ENCODE measurements around the gene CPA2. TPM values are rescaled to one million over a fixed set of nuclear protein-coding genes. Genes with fewer than 3 reads are reported as not detected.
A peak's percentile ranks its signal among the peaks of the same experiment; 100 is the strongest.

CPA2 gene
- total and polyA plus RNA-seq, 2 donors from 2014 or later: not detected

- Histone ChIP-seq H3K36me3 (ENCODE audit: control insufficient read depth in 2 of 3, insufficient read depth in 3 of 3, low read length in 3 of 3) (no peaks in the 10 kb centered on the region), H3K9me3 (ENCODE audit: control insufficient read depth in 2 of 3, insufficient read depth in 1 of 3, low read length in 3 of 3) (no peaks in the 10 kb centered on the region), H3K4me1 (ENCODE audit: control insufficient read depth in 2 of 3, insufficient read depth in 2 of 3, low read depth in 1 of 3, low read length in 3 of 3) (no peaks in the 10 kb centered on the region), H3K9ac (ENCODE audit: low read length in 3 of 3) (no peak overlapping the region), H3K27me3 (ENCODE audit: control insufficient read depth, insufficient read depth, low read length) (no peaks in the 10 kb centered on the region), H3K4me3 (ENCODE audit: low read length in 3 of 3) (no peak overlapping the region), H3K27ac (ENCODE audit: low read depth in 2 of 2, low read length in 2 of 2) (no peak overlapping the region)
- intact Hi-C loops (cut with DNase I): no loop called here
- no peak for FAIRE-seq
- no peak for TF ChIP-seq CTCF (IDR thresholded peaks at IDR 0.05; ENCODE audit: borderline replicate concordance, extremely low read depth, insufficient read depth)
- no peak for DNase-seq
These were observed 67.2 kb downstream of the CPA2 start for GRCh38 chr7:130333832-130334231.

GRCh38 chr7:130334274-130334673, 67.6 kb downstream of the CPA2 start:
- DNase-seq (peak in 1 of 5 donors; percentile 45), FAIRE-seq (no peak)
- Histone ChIP-seq H3K27ac (ENCODE audit: low read depth in 2 of 2, low read length in 2 of 2) (no peak overlapping the region), H3K4me1 (ENCODE audit: control insufficient read depth in 2 of 3, insufficient read depth in 2 of 3, low read depth in 1 of 3, low read length in 3 of 3) (no peaks in the 10 kb centered on the region), H3K27me3 (ENCODE audit: control insufficient read depth, insufficient read depth, low read length) (no peaks in the 10 kb centered on the region), H3K9me3 (ENCODE audit: control insufficient read depth in 2 of 3, insufficient read depth in 1 of 3, low read length in 3 of 3) (no peaks in the 10 kb centered on the region), H3K4me3 (ENCODE audit: low read length in 3 of 3) (no peak overlapping the region), H3K9ac (ENCODE audit: low read length in 3 of 3) (no peak overlapping the region), H3K36me3 (ENCODE audit: control insufficient read depth in 2 of 3, insufficient read depth in 3 of 3, low read length in 3 of 3) (no peaks in the 10 kb centered on the region)
- no peak for TF ChIP-seq CTCF (IDR thresholded peaks at IDR 0.05; ENCODE audit: borderline replicate concordance, extremely low read depth, insufficient read depth)
- intact Hi-C loops (cut with DNase I): no loop called here

GRCh38 chr7:130337410-130337971, 70.8 kb downstream of the CPA2 start:
- DNase-seq (no peak), FAIRE-seq (no peak)
- TF ChIP-seq CTCF (IDR thresholded peaks at IDR 0.05; ENCODE audit: borderline replicate concordance, extremely low read depth, insufficient read depth): no peak
- Histone ChIP-seq H3K9ac (ENCODE audit: low read length in 3 of 3) (no peak overlapping the region), H3K27ac (ENCODE audit: low read depth in 2 of 2, low read length in 2 of 2) (no peak overlapping the region), H3K4me1 (ENCODE audit: control insufficient read depth in 2 of 3, insufficient read depth in 2 of 3, low read depth in 1 of 3, low read length in 3 of 3) (no peaks in the 10 kb centered on the region), H3K9me3 (ENCODE audit: control insufficient read depth in 2 of 3, insufficient read depth in 1 of 3, low read length in 3 of 3) (no peaks in the 10 kb centered on the region), H3K36me3 (ENCODE audit: control insufficient read depth in 2 of 3, insufficient read depth in 3 of 3, low read length in 3 of 3) (no peaks in the 10 kb centered on the region), H3K27me3 (ENCODE audit: control insufficient read depth, insufficient read depth, low read length) (no peaks in the 10 kb centered on the region), H3K4me3 (ENCODE audit: low read length in 3 of 3) (no peak overlapping the region)
- intact Hi-C loops (cut with DNase I): no loop called here

GRCh38 chr7:130338233-130338632, 71.6 kb downstream of the CPA2 start:
- no peak for FAIRE-seq
- Histone ChIP-seq H3K4me1 (ENCODE audit: control insufficient read depth in 2 of 3, insufficient read depth in 2 of 3, low read depth in 1 of 3, low read length in 3 of 3) (no peaks in the 10 kb centered on the region), H3K9ac (ENCODE audit: low read length in 3 of 3) (no peak overlapping the region), H3K36me3 (ENCODE audit: control insufficient read depth in 2 of 3, insufficient read depth in 3 of 3, low read length in 3 of 3) (no peaks in the 10 kb centered on the region), H3K9me3 (ENCODE audit: control insufficient read depth in 2 of 3, insufficient read depth in 1 of 3, low read length in 3 of 3) (no peaks in the 10 kb centered on the region), H3K27ac (ENCODE audit: low read depth in 2 of 2, low read length in 2 of 2) (no peak overlapping the region), H3K27me3 (ENCODE audit: control insufficient read depth, insufficient read depth, low read length) (no peaks in the 10 kb centered on the region), H3K4me3 (ENCODE audit: low read length in 3 of 3) (no peak overlapping the region)
- intact Hi-C loops (cut with DNase I): no loop called here
- no peak for DNase-seq
- TF ChIP-seq CTCF (IDR thresholded peaks at IDR 0.05; ENCODE audit: borderline replicate concordance, extremely low read depth, insufficient read depth): no peak

Measured in kidney (tissue), 14 donors.